Pancreas (tissue), 10 donors: ENCODE results near the gene PAM16. TPM values are rescaled to one million over a fixed set of nuclear protein-coding genes. Genes with fewer than 3 reads are reported as not detected.

ENCODE experiments used
- ATAC-seq, 4 donors: fragments of 200-7000 bp; cut with Tn5 transposase; one replicate each; pipeline versions ENCODE4 v1.8.0 to v1.9.1; 2020; ENCODE audit warnings: mild to moderate bottlenecking in 4 of 4, moderate library complexity in 4 of 4
- DNase-seq, 6 donors: peaks; one replicate each; pipeline ENCODE4 v3.0.0-alpha.2; 2020
- FAIRE-seq: peaks from 2 replicates; lab custom pipeline; 2012; peaks lifted over from hg19 to GRCh38; lab: Jason Lieb, UNC
- H3K27ac ChIP-seq, 4 donors: fragments of 200-600 bp; sonication (generic); 1 replicate in 3 of 4; 2 replicates in 1 of 4; pipeline versions ENCODE4 v1.5.0 to v1.8.0; 2020
- H3K27me3 ChIP-seq, 4 donors: fragments of 200-600 bp; one replicate each; pipeline ENCODE4 v1.8.0; 2021
- H3K36me3 ChIP-seq, 3 donors: fragments of 200-600 bp; sonication (generic) in 1 of 3; one replicate each; pipeline versions ENCODE4 v1.5.0 to v1.8.0; 2020 to 2021
- H3K4me1 ChIP-seq, 3 donors: fragments of 200-600 bp; one replicate each; pipeline ENCODE4 v1.8.0; 2021
- H3K4me3 ChIP-seq, 4 donors: fragments of 200-600 bp; sonication (generic) in 2 of 4; one replicate each; pipeline versions ENCODE4 v1.5.0 to v1.8.0; 2020 to 2021
- H3K9me3 ChIP-seq, 4 donors: fragments of 200-600 bp; one replicate each; pipeline ENCODE4 v1.8.0; 2021
- CTCF ChIP-seq, 4 donors: fragments of 200-600 bp; sonication (generic) in 3 of 4; IDR thresholded peaks; one replicate each; pipeline versions ENCODE4 v1.5.0 to v1.8.0; 2021; ENCODE audit warnings: antibody characterized with exemption in 4 of 4
- WGBS, 2 donors: extraction: QIAGEN DNeasy Blood & Tissue Kit; methylation state at CpG; one replicate each; pipeline ENCODE4 v1.1.7; 2013; 5-methylcytosine and 5-hydroxymethylcytosine counted together
- intact Hi-C, 3 donors: fragments of 100-400 bp; cut with DNase I; formaldehyde crosslinking; loops; one replicate each; pipeline versions ENCODE4 v1.11.1 to v1.14.2; 2022
- polyA plus RNA-seq, 2 donors: library from polyadenylated mRNA; stranded (reverse); fragments of 200-250 nt; gene quantifications; one replicate each; pipeline ENCODE4 v1.2.3, GENCODE V29; 2013
- total RNA-seq, 6 donors: library from RNA; stranded (reverse); fragmentation: NEBNext Ultra II Directional in 4 of 6; extraction: Animal tissue kit (Norgen Biotek cat#: 25700) in 4 of 6; gene quantifications; one replicate each; pipeline versions ENCODE4 v1.2.1 to v1.2.4, GENCODE V29; 2021 to 2023
- donor health status: healthy with polysubstance abuse.
- donor health status: DM: no; HTN: no; CAD: no; lungs with moderate emphysema.
- donor health status: DM: no; HTN: no; CAD: no.
- donor health status: control.
- donor health status: control.
- donor health status: Bipolar disorder and iron deficiency.
- donor health status: DM: yes; HTN: yes; CAD: no.
- donor health status: DM: no; HTN: no; CAD: no.
- donor health status: DM: no; HTN: no; CAD: no.
- donor health status: DM: yes; HTN: yes; CAD: no.

PAM16 gene
- total and polyA plus RNA-seq, 8 donors = 12.2 to 106 (median 27.2) TPM

DNA sequence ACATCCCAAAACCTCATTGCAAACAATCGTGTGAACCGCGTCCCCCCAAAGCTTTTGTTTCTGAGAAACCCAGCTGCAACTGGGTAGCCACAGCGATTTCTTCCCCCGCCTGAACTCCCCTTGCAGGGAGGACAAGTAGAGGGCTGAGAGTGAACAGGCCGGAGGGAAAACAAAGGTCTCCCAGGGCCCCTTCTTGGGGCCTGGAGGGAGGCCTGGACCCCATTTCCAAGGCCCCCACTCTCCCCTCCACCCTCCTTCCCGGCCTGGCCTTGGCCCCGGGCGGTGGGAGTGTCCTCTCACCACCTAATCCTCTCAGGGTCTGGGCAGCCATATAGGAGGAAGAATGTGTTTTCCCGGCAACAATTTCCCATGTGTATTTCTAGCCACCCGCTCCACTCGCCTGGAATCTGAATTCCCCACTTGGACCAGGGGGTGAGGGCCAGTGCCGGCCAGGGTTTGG is 32.6 kb downstream of the PAM16 start:
- H3K4me1 ChIP-seq = peaks cover 7 to 25% (median 17%) of the 10 kb centered on the region in 3 donors
- no peak for FAIRE-seq

DNA sequence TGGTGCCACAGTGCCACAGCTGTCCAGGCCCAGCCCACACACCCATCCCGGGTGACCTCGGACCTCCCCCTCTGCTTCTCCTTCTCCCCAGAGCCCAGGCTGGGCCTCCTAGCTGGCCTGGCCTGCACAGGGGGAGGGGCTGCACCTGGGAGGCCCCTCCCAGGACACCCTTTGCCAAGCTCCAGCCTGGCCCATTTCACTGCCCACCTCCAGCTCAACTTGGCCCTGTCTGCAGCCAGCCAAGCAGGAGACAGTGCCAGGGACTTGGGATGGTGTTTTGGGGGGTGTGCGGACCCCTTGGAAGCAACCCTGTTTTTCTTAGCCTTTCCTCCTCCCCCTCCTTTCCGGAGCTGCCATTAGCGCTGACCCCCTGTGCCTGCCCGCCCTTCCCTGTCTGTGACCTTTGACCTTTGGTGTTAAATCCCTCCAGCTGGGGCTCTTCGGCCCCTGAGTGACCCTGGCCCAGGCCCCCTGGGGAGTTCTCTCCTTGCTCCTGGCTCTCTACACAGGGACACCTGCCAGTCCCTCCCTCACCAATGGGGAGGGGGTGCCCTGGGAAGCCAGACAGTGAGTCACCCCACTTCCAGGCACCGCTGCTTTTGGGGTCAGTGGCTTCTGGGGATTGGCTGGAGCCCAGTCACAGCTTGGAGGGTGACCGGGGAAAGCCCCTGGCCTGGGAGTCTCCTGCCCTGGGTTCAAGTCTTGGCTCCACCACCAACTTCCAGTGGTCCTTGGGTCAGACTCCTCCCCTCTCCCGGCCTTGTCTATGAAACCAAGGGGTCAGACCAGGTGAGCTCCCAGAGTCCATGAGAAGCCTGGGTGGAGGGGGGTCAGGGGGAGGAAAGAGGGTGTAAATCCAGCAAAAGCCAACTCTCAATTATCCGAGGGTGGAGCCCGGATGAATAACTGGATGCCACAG is 33.3 kb downstream of the PAM16 start:
- no peak for ATAC-seq
- H3K4me1 ChIP-seq = peaks cover 7 to 23% (median 17%) of the 10 kb centered on the region in 3 donors
- no peaks in the 10 kb centered on the region for H3K36me3 ChIP-seq
- no peaks in the 10 kb centered on the region for H3K9me3 ChIP-seq
- 44 to 48% methylated on average over 12 of the region's 12 CpGs for WGBS, 2 donors
- H3K27ac ChIP-seq = peak overlapping the region; percentile 71 to 87 (median 83)
- DNase-seq = peak in 3 of 6 donors; percentile 40 to 63 (median 45)
- no peak for FAIRE-seq
- H3K4me3 ChIP-seq = peak overlapping the region in 2 of 4 donors; percentile 65 to 67
- H3K27me3 ChIP-seq = no peaks in the 10 kb centered on the region
- TF ChIP-seq CTCF (IDR thresholded peaks at IDR 0.05) = no peak
- intact Hi-C loops = no loop called here

More for the DNA sequence above, 32.6 kb downstream of the PAM16 start:
- intact Hi-C loops = no loop called here
- H3K27me3 ChIP-seq = no peaks in the 10 kb centered on the region
- peak overlapping the region; percentile 38 to 87 (median 83) for H3K27ac ChIP-seq
- 70 to 73% methylated on average over 13 of the region's 13 CpGs for WGBS, 2 donors
- H3K4me3 ChIP-seq = no peak overlapping the region
- no peak for TF ChIP-seq CTCF (IDR thresholded peaks at IDR 0.05)
- ATAC-seq = no peak
- H3K36me3 ChIP-seq = no peaks in the 10 kb centered on the region
- no peaks in the 10 kb centered on the region for H3K9me3 ChIP-seq
- DNase-seq = peak in 1 of 6 donors; percentile 12

- no peak for FAIRE-seq
- DNase-seq = peak; percentile 72 to 94 (median 86)
- 6 to 30% methylated on average over 15 to 20 of the region's 20 CpGs for WGBS, 2 donors
Measured at GRCh38 chr16:4316864-4317531, 34.1 kb downstream of the PAM16 start.

More at GRCh38 chr16:4316864-4317531, 34.1 kb downstream of the PAM16 start:
- peak overlapping the region; percentile 29 to 79 (median 66) for H3K4me3 ChIP-seq
- ATAC-seq = peak; percentile 39 to 61 (median 55)
- H3K27ac ChIP-seq = peak overlapping the region; percentile 71 to 87 (median 83)
- peaks cover 7 to 23% (median 17%) of the 10 kb centered on the region in 3 donors for H3K4me1 ChIP-seq
- intact Hi-C loops = no loop called here
- H3K9me3 ChIP-seq = no peaks in the 10 kb centered on the region
- H3K36me3 ChIP-seq = no peaks in the 10 kb centered on the region
- no peaks in the 10 kb centered on the region for H3K27me3 ChIP-seq
- TF ChIP-seq CTCF (IDR thresholded peaks at IDR 0.05) = no peak
